ENCODE measurements around the gene FAM169A.

DNA sequence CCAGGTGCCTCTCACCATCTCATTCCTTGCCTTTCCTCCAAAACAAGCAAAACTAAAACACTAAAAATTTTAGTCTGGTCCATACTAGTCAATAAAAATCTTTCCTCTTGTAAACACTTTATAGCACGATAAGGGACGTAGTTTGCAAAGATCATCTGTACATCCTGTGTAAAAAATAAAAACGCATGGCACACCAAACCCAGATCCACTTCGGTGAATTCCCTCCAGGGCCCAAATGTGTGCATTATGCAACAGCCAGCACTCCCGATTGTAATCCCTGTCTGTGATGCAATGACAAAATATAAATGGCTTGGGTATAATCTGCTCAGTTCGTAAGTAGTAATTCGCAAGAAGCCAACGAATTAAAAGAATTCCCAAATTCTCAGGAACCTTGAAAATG lies 1.4 kb downstream of the FAM169A start:
- TF ChIP-seq EGR1 (IDR thresholded peaks at IDR 0.05) (no peak), EP300 (IDR thresholded peaks at IDR 0.05; ENCODE audit: borderline replicate concordance) (no peak), TAF1 (IDR thresholded peaks at IDR 0.05; ENCODE audit: low read depth) (no peak), NFIC (IDR thresholded peaks at IDR 0.05) (no peak), REST (IDR thresholded peaks at IDR 0.05; ENCODE audit: low read depth) (no peak)
